Bronchial epithelial cell (primary cell): ENCODE data around the gene FOXA3. TPM values are rescaled to one million over a fixed set of nuclear protein-coding genes. Genes with fewer than 3 reads are reported as not detected.

Experiments
- DNase-seq: peaks from one replicate; pipeline ENCODE4 v3.0.0-alpha.2; 2010; ENCODE audit warnings: low read depth
- FAIRE-seq: peaks from 2 replicates; lab custom pipeline; 2011; peaks lifted over from hg19 to GRCh38; lab: Jason Lieb, UNC
- H3K27me3 ChIP-seq: 2 replicates; pipeline ENCODE4 v1.5.1; 2011; ENCODE audit warnings: low read length; ENCODE audit not compliant: control insufficient read depth, insufficient read depth
- H3K36me3 ChIP-seq: 2 replicates; pipeline ENCODE4 v1.5.1; 2011; ENCODE audit warnings: low read length; ENCODE audit not compliant: control insufficient read depth, insufficient read depth
- H3K4me3 ChIP-seq: 2 replicates; pipeline ENCODE4 v1.5.1; 2011; ENCODE audit warnings: mild to moderate bottlenecking, low read depth, low read length, control low read depth
- CTCF ChIP-seq: IDR thresholded peaks from 2 replicates; pipeline ENCODE4 v1.5.1; 2011; ENCODE audit warnings: mild to moderate bottlenecking, moderate library complexity, low read length, control low read depth, inconsistent platforms; ENCODE audit not compliant: insufficient read depth, severe bottlenecking
- total RNA-seq: library from RNA; depleted of rRNA; stranded (reverse); fragments of >200 nt; gene quantifications from 2 replicates; pipeline ENCODE4 v1.2.1, GENCODE V29; 2014

FOXA3 gene
- total RNA-seq, 1 donor from 2014 or later: not detected

GRCh38 chr19:45902651-45903625, 38.8 kb downstream of the FOXA3 start:
- FAIRE-seq: no peak
- DNase-seq: peak; percentile 93
- H3K36me3 ChIP-seq: no peaks in the 10 kb centered on the region
- H3K27me3 ChIP-seq: no peaks in the 10 kb centered on the region
- no peak for TF ChIP-seq CTCF
- H3K4me3 ChIP-seq: peak overlapping the region; percentile 74

- no peak overlapping the region for H3K4me3 ChIP-seq
- FAIRE-seq (no peak), DNase-seq (no peak)
- TF ChIP-seq CTCF: no peak
- H3K27me3 ChIP-seq: no peaks in the 10 kb centered on the region
- H3K36me3 ChIP-seq: no peaks in the 10 kb centered on the region
These were observed 40.9 kb downstream of the FOXA3 start for GRCh38 chr19:45905011-45905410.

- Histone ChIP-seq H3K36me3 (no peaks in the 10 kb centered on the region), H3K27me3 (no peaks in the 10 kb centered on the region), H3K4me3 (no peak overlapping the region)
- no peak for TF ChIP-seq CTCF
- FAIRE-seq (no peak), DNase-seq (peak; percentile 78)
These were observed 42.1 kb downstream of the FOXA3 start for GRCh38 chr19:45906221-45906620.

- Histone ChIP-seq H3K27me3 (no peaks in the 10 kb centered on the region), H3K4me3 (no peak overlapping the region), H3K36me3 (no peaks in the 10 kb centered on the region)
- no peak for TF ChIP-seq CTCF
- no peak for DNase-seq
- no peak for FAIRE-seq
These were observed 44.8 kb downstream of the FOXA3 start for GRCh38 chr19:45908956-45909355.

- DNase-seq: no peak
- no peak for TF ChIP-seq CTCF
- peak; percentile 93 for FAIRE-seq
- H3K36me3 ChIP-seq: no peaks in the 10 kb centered on the region
- no peak overlapping the region for H3K4me3 ChIP-seq
- H3K27me3 ChIP-seq: no peaks in the 10 kb centered on the region
These were observed 47.2 kb downstream of the FOXA3 start for GRCh38 chr19:45911291-45911690.
